DND-41 (cell line): ENCODE measurements around the gene PYGM.

Experiments used
- ATAC-seq: fragments of 200-7000 bp; cut with Tn5 transposase; 3 replicates; pipeline ENCODE4 v1.9.1; 2021; ENCODE audit warnings: low read depth; ENCODE audit not compliant: insufficient read depth
- DNase-seq: peaks from one replicate; pipeline ENCODE4 v3.0.0-alpha.2; 2020
- H2AFZ ChIP-seq: 2 replicates; pipeline ENCODE4 v1.6.0; 2012; ENCODE audit warnings: low read depth, low read length
- H3K27ac ChIP-seq: 2 replicates; pipeline ENCODE4 v1.5.1; 2012; ENCODE audit warnings: low read length, inconsistent platforms
- H3K27me3 ChIP-seq: fragments of 200-600 bp; sonication (generic); 2 replicates; pipeline ENCODE4 v1.6.0; 2012; ENCODE audit warnings: low read length, mild to moderate bottlenecking, inconsistent platforms; ENCODE audit not compliant: insufficient read depth, poor library complexity
- H3K36me3 ChIP-seq: 2 replicates; pipeline ENCODE4 v1.5.1; 2012; ENCODE audit warnings: low read length, inconsistent platforms; ENCODE audit not compliant: insufficient read depth
- H3K4me1 ChIP-seq: 2 replicates; pipeline ENCODE4 v1.5.1; 2012; ENCODE audit warnings: mild to moderate bottlenecking, low read length; ENCODE audit not compliant: insufficient read depth
- H3K4me2 ChIP-seq: 2 replicates; pipeline ENCODE4 v1.6.0; 2012; ENCODE audit warnings: mild to moderate bottlenecking, moderate library complexity, low read length, inconsistent platforms; ENCODE audit not compliant: insufficient read depth
- H3K4me3 ChIP-seq, 2 experiments: fragments of 200-600 bp in 1 of 2; shearing (Covaris generic) in 1 of 2; 2 replicates each; pipeline ENCODE4 v1.5.1; 2012 to 2016; ENCODE audit warnings: inconsistent platforms in 2 of 2, low read length in 2 of 2, mild to moderate bottlenecking in 2 of 2, low read depth in 1 of 2, moderate library complexity in 1 of 2
- H3K79me2 ChIP-seq: 2 replicates; pipeline ENCODE4 v1.6.0; 2012; ENCODE audit warnings: low read length, inconsistent platforms; ENCODE audit not compliant: insufficient read depth
- H3K9ac ChIP-seq: 2 replicates; pipeline ENCODE4 v1.6.0; 2012; ENCODE audit warnings: low read depth, mild to moderate bottlenecking, inconsistent platforms, low read length, moderate library complexity
- H3K9me3 ChIP-seq: 2 replicates; pipeline ENCODE4 v1.5.1; 2012; ENCODE audit warnings: low read length, moderate library complexity, mild to moderate bottlenecking, inconsistent platforms; ENCODE audit not compliant: insufficient read depth, severe bottlenecking
- H4K20me1 ChIP-seq: 2 replicates; pipeline ENCODE4 v1.6.0; 2012; ENCODE audit warnings: low read length; ENCODE audit not compliant: insufficient read depth
- EZH2 ChIP-seq: IDR thresholded peaks from 3 replicates; pipeline ENCODE4 v1.6.1; 2012; ENCODE audit warnings: borderline replicate concordance, low read depth, mild to moderate bottlenecking, moderate library complexity, low read length, inconsistent platforms; ENCODE audit not compliant: severe bottlenecking
- TF ChIP-seq, protein P1 (sequence below): IDR thresholded peaks from 2 replicates; pipeline ENCODE4 v1.5.1; 2012; ENCODE audit warnings: borderline replicate concordance, low read length, moderate library complexity, mild to moderate bottlenecking; ENCODE audit not compliant: poor library complexity, severe bottlenecking; ENCODE audit errors: extremely low read depth

The PYGM gene

GRCh38 chr11:64717268-64717578 lies 42.6 kb downstream of the PYGM start:
- DNase-seq, result no peak
- H4K20me1 ChIP-seq, result 0 out of 2 replicates have a peak, but pooled peaks cover 6% of the 10 kb centered on the region
- H3K36me3 ChIP-seq, result no peaks in the 10 kb centered on the region
- H3K4me3 ChIP-seq, result no peak overlapping the region
- H3K4me1 ChIP-seq, result no peaks in the 10 kb centered on the region
- H3K4me2 ChIP-seq, result no peak overlapping the region
- no peak for ATAC-seq
- H3K79me2 ChIP-seq, result no peaks in the 10 kb centered on the region
- no peak overlapping the region for H3K27ac ChIP-seq
- H3K9ac ChIP-seq, result no peak overlapping the region
- no peak overlapping the region for H2AFZ ChIP-seq
- TF ChIP-seq, protein P1, sequence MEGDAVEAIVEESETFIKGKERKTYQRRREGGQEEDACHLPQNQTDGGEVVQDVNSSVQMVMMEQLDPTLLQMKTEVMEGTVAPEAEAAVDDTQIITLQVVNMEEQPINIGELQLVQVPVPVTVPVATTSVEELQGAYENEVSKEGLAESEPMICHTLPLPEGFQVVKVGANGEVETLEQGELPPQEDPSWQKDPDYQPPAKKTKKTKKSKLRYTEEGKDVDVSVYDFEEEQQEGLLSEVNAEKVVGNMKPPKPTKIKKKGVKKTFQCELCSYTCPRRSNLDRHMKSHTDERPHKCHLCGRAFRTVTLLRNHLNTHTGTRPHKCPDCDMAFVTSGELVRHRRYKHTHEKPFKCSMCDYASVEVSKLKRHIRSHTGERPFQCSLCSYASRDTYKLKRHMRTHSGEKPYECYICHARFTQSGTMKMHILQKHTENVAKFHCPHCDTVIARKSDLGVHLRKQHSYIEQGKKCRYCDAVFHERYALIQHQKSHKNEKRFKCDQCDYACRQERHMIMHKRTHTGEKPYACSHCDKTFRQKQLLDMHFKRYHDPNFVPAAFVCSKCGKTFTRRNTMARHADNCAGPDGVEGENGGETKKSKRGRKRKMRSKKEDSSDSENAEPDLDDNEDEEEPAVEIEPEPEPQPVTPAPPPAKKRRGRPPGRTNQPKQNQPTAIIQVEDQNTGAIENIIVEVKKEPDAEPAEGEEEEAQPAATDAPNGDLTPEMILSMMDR, result no peak
- no peak for TF ChIP-seq EZH2
- H3K9me3 ChIP-seq, result no peaks in the 10 kb centered on the region
- H3K27me3 ChIP-seq, result peaks cover 15% of the 10 kb centered on the region

DNA sequence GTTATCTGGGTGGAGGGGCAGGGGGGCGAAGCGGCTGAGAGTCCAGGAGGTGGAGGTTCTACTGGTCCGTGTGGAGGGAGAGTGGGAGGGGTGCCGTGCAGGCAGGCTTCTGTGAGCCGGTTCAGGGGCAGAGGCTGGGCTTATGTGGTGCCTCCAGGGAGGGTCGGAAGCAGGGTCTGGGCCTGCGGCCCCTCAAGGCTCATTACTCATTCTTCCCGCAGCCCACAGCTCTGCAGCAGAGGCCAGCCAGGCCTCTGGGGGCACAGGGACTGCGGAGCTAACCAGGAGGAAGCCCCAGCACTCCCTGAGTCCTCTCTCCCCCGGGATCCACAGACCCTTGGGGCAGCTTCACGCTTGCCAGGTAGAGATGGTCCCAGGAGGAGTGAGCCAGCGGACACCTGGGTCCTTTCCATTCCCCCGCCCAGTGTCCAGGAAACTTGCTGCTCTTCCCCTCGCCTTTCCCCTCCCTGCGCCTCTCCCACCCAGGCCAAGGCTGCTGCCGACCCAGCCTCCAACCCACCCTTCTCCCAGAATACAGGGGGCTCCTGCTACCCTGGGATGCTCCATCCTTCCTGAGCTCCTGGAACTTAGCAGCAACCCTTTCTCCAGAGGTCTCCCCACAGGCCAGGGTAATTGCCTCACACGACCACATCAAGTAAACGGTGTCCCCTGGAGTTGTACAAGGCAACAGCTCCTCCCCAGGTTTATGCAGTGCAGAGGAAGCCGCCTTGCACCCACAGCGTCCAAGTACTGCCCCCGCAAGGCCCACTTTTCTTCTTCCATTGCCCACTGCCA lies 43.1 kb downstream of the PYGM start:
- Histone ChIP-seq H3K4me2 (no peak overlapping the region), H3K79me2 (no peaks in the 10 kb centered on the region), H3K9ac (no peak overlapping the region), H3K9me3 (no peaks in the 10 kb centered on the region), H3K4me3 (no peak overlapping the region), H3K27ac (no peak overlapping the region), H3K36me3 (no peaks in the 10 kb centered on the region), H4K20me1 (peaks cover 2% of the 10 kb centered on the region; the same call in 1 of the 2 replicates), H2AFZ (no peak overlapping the region), H3K4me1 (no peaks in the 10 kb centered on the region), H3K27me3 (peaks cover 10% of the 10 kb centered on the region)
- DNase-seq (no peak), ATAC-seq (no peak)
- TF ChIP-seq, protein P1, result no peak
- no peak for TF ChIP-seq EZH2

- H3K27me3 ChIP-seq, result peaks cover 10% of the 10 kb centered on the region
- H4K20me1 ChIP-seq, result peaks cover 3% of the 10 kb centered on the region; the same call in 1 of the 2 replicates
- no peak overlapping the region for H3K9ac ChIP-seq
- no peak overlapping the region for H3K27ac ChIP-seq
- H3K9me3 ChIP-seq, result no peaks in the 10 kb centered on the region
- no peak for TF ChIP-seq EZH2
- TF ChIP-seq, protein P1, result no peak
- no peaks in the 10 kb centered on the region for H3K36me3 ChIP-seq
- H3K79me2 ChIP-seq, result no peaks in the 10 kb centered on the region
- DNase-seq, result no peak
- no peaks in the 10 kb centered on the region for H3K4me1 ChIP-seq
- no peak for ATAC-seq
- no peak overlapping the region for H3K4me3 ChIP-seq
- no peak overlapping the region for H2AFZ ChIP-seq
- H3K4me2 ChIP-seq, result no peak overlapping the region
Measured at GRCh38 chr11:64715756-64716472, 43.9 kb downstream of the PYGM start.
